Heart left ventricle (tissue), 13 donors: Measurements from ENCODE around the gene ANXA11.

Experiments
- POLR2A ChIP-seq, 2 donors: fragments of 450-650 bp; IDR thresholded peaks; one replicate each; pipeline ENCODE4 v1.6.1; 2017; ENCODE audit warnings: antibody characterized with exemption in 2 of 2, mild to moderate bottlenecking in 2 of 2, moderate library complexity in 2 of 2
- TF ChIP-seq, protein P1 (sequence below), 12 donors: fragments of 200-600 bp; sonication (generic) in 4 of 12; IDR thresholded peaks; one replicate each; pipeline versions ENCODE4 v1.5.0 to v1.8.0; 2018 to 2022; ENCODE audit warnings: antibody characterized with exemption in 12 of 12, mild to moderate bottlenecking in 5 of 12
- donor health status: ischemic (EF 13 %, LVEDD 7.1; RV severe dilation, severe dysfunction).
- donor health status: DM: no; HTN: yes; CAD: no.
- donor health status: DM: no; HTN: no; CAD: no.
- donor health status: ischemic (EF 25% LVEDD 6.9; RV normal size, moderate dysfunction).
- donor health status: ischemic (EF 25% LVEDD 5.7; RV mildly dilated, moderate dysfunction).
- donor health status: ischemic (EF 35%, LVEDD 5.7; RV mildly dilated, moderate dysfunction).
- donor health status: nonischemic (EF 11% LVEDD 7.7; RV severe dilation, severe dysfunction).
- donor health status: DM: yes; HTN: yes; CAD: no.
- donor health status: PGD.
- donor health status: ischemic (EF 29% LVEDD 5.4; RV normal size, mild dysfunction).
- donor health status: nonischemic (EF 23%, LVEDD 6.1; RV moderate dilation, normal function).

DNA sequence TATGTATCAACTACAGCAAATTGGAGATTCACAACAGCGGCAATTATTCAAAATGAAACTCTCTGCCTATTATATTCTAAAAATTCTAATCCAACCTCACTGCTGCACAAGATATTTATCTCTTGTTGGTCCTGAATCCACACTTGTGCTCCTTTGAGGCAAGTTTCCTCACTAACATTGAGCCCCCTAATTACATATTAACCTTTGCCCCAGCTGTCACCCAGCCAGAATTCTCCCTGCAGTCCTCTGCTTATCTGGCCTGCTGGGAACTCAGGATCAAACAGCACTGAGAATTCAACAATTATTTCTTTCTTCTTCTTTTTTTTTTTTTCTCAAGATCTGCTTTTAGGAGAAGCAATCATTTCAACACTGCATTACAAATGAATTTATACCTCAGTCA is 94.4 kb downstream of the ANXA11 start:
- TF ChIP-seq, protein P1, sequence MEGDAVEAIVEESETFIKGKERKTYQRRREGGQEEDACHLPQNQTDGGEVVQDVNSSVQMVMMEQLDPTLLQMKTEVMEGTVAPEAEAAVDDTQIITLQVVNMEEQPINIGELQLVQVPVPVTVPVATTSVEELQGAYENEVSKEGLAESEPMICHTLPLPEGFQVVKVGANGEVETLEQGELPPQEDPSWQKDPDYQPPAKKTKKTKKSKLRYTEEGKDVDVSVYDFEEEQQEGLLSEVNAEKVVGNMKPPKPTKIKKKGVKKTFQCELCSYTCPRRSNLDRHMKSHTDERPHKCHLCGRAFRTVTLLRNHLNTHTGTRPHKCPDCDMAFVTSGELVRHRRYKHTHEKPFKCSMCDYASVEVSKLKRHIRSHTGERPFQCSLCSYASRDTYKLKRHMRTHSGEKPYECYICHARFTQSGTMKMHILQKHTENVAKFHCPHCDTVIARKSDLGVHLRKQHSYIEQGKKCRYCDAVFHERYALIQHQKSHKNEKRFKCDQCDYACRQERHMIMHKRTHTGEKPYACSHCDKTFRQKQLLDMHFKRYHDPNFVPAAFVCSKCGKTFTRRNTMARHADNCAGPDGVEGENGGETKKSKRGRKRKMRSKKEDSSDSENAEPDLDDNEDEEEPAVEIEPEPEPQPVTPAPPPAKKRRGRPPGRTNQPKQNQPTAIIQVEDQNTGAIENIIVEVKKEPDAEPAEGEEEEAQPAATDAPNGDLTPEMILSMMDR (IDR thresholded peaks at IDR 0.05) = no peak
- TF ChIP-seq POLR2A (IDR thresholded peaks at IDR 0.05) = no peak
